Keratinocyte (primary cell): ENCODE results near the gene MAGEF1. TPM values are rescaled to one million over a fixed set of nuclear protein-coding genes. Genes with fewer than 3 reads are reported as not detected.

ENCODE experiments used
- DNase-seq: peaks from one replicate; pipeline ENCODE4 v3.0.0-alpha.2; 2011; ENCODE audit warnings: low read depth, missing footprints, low spot score
- FAIRE-seq: peaks from 2 replicates; lab custom pipeline; 2011; peaks lifted over from hg19 to GRCh38; lab: Jason Lieb, UNC
- H2AFZ ChIP-seq: 2 replicates; pipeline ENCODE4 v1.6.0; 2012; ENCODE audit warnings: low read length, control low read depth, inconsistent platforms; ENCODE audit not compliant: control insufficient read depth
- H3K27ac ChIP-seq: 2 replicates; pipeline ENCODE4 v1.5.1; 2011; ENCODE audit warnings: low read length; ENCODE audit not compliant: control insufficient read depth, insufficient read depth
- H3K27me3 ChIP-seq: 3 replicates; pipeline ENCODE4 v1.6.0; 2011; ENCODE audit warnings: low read length; ENCODE audit not compliant: control insufficient read depth, insufficient read depth; ENCODE audit errors: extremely low read depth
- H3K36me3 ChIP-seq, 2 experiments: 2 replicates in 1 of 2; 3 replicates in 1 of 2; pipeline ENCODE4 v1.5.1; 2011; ENCODE audit warnings: low read length in 2 of 2, mild to moderate bottlenecking in 1 of 2; ENCODE audit not compliant: control insufficient read depth in 2 of 2, insufficient read depth in 2 of 2; ENCODE audit errors: extremely low read depth in 1 of 2
- H3K4me1 ChIP-seq: 3 replicates; pipeline ENCODE4 v1.5.1; 2011; ENCODE audit warnings: low read length; ENCODE audit not compliant: control insufficient read depth, insufficient read depth; ENCODE audit errors: extremely low read depth
- H3K4me2 ChIP-seq: 3 replicates; pipeline ENCODE4 v1.6.0; 2011; ENCODE audit warnings: low read depth, low read length; ENCODE audit not compliant: control insufficient read depth, insufficient read depth; ENCODE audit errors: extremely low read depth
- H3K4me3 ChIP-seq, 3 experiments: fragments of 200-600 bp in 1 of 3; sonication (generic) in 1 of 3; 2 replicates in 2 of 3; 3 replicates in 1 of 3; pipeline ENCODE4 v1.5.1; 2011 to 2016; ENCODE audit warnings: low read length in 3 of 3, mild to moderate bottlenecking in 3 of 3, control low read depth in 2 of 3, inconsistent platforms in 1 of 3, low read depth in 1 of 3, mixed read lengths in 1 of 3, mixed run types in 1 of 3, moderate library complexity in 1 of 3; ENCODE audit not compliant: control insufficient read depth in 2 of 3, insufficient read depth in 2 of 3; ENCODE audit errors: extremely low read depth in 1 of 3
- H3K79me2 ChIP-seq: 2 replicates; pipeline ENCODE4 v1.6.0; 2012; ENCODE audit warnings: low read length; ENCODE audit not compliant: control insufficient read depth, insufficient read depth
- H3K9ac ChIP-seq: 3 replicates; pipeline ENCODE4 v1.6.0; 2011; ENCODE audit warnings: low read length; ENCODE audit not compliant: control insufficient read depth, insufficient read depth; ENCODE audit errors: extremely low read depth
- H3K9me1 ChIP-seq: 3 replicates; pipeline ENCODE4 v1.6.0; 2011; ENCODE audit warnings: low read length; ENCODE audit not compliant: control insufficient read depth, insufficient read depth; ENCODE audit errors: extremely low read depth
- H3K9me3 ChIP-seq: 2 replicates; pipeline ENCODE4 v1.5.1; 2012; ENCODE audit warnings: low read depth, low read length; ENCODE audit not compliant: control insufficient read depth
- H4K20me1 ChIP-seq: 3 replicates; pipeline ENCODE4 v1.6.0; 2011; ENCODE audit warnings: low read length; ENCODE audit not compliant: control insufficient read depth, insufficient read depth; ENCODE audit errors: extremely low read depth
- EZH2 ChIP-seq: IDR thresholded peaks from one replicate; pipeline ENCODE4 v1.6.1; 2012; ENCODE audit warnings: inconsistent platforms, mild to moderate bottlenecking, low read length, moderate library complexity
- dilution Hi-C: fragments of 300-500 bp; cut with MboI; formaldehyde crosslinking; loops from one replicate; pipeline ENCODE4 v1.7.0; 2020; ENCODE audit warnings: low sequenced_read_pairs; ENCODE audit not compliant: extremely low pct_ligation_motif_present
- polyA plus RNA-seq, 5 experiments: library from polyadenylated mRNA; depleted of rRNA in 3 of 5; stranded (reverse) in 3 of 5; stranded (forward) in 1 of 5; unstranded in 1 of 5; fragments of >200 nt; gene quantifications; 1 replicate in 1 of 5; 2 replicates in 3 of 5; 3 replicates in 1 of 5; pipeline versions ENCODE4 v1.2.1 to v1.2.3, GENCODE V29; 2011 to 2012; ENCODE audit warnings: missing spikeins in 2 of 5, low read depth in 1 of 5, low replicate concordance in 1 of 5
- TF ChIP-seq, protein P1 (sequence below), 3 experiments: IDR thresholded peaks in 1 of 3; conservative IDR thresholded peaks in 1 of 3; optimal IDR thresholded peaks in 1 of 3; 2 replicates in 2 of 3; 3 replicates in 1 of 3; pipeline versions ENCODE3 to v1.5.1; 2011; ENCODE audit warnings: low read length in 3 of 3, mild to moderate bottlenecking in 3 of 3, moderate library complexity in 2 of 3, control low read depth in 1 of 3, inconsistent platforms in 1 of 3; ENCODE audit not compliant: insufficient read depth in 2 of 3; ENCODE audit errors: extremely low read depth in 1 of 3

Gene MAGEF1
- polyA plus RNA-seq, 1 donor (not counting 4 experiments of a cell fraction or from before 2014, with no cell fraction given), result 11.8 TPM

DNA sequence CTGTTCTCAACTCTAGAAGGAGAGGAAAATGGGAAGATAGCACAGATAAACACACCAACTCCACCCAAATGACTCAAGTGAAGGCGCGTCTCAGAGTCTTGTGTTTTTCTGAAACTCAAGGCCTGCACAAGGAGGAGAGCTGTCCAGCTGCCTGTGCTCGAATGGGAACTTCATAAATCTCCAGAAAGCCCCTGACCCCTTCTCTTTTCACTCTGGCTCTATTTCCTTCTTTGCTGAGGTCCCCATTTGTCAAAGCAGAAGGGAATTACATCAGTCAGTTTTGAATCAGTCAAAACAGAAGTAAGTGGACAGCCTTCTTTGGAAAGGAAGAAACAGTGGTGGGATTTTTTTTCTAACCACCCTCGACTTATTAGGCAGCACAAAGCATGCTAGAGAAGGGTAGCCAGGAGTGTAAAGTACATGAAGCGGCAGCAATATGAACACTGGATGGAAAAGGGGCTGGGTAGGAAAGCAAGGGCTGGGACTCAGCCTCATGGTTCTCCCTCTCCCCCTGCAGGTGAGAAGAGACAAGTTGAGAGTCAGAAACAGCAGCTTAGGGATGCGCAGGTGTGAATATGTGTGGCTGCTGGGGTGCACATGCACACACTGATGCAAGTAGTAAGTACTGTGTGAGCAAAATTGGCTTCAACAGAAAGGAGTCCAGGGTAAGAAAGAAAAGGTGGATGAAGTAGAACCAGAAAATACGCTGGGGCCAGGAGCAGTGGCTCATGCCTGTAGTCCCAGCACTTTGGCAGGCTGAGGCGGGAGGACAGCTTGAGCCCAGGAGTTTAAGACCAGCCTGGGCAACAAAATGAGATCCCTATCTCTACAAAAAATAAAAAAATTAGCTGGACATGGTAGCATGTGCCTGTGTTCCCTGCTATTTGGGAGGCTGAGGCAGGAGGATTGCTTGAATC is 36.6 kb upstream of the MAGEF1 start:
- no peaks in the 10 kb centered on the region for H3K9me1 ChIP-seq
- peak overlapping the region; percentile 31 for H3K9ac ChIP-seq
- H3K27me3 ChIP-seq, result no peaks in the 10 kb centered on the region
- H3K79me2 ChIP-seq, result no peaks in the 10 kb centered on the region
- FAIRE-seq, result peak; percentile 72
- no peak for DNase-seq
- no peak for TF ChIP-seq EZH2
- TF ChIP-seq, protein P1, sequence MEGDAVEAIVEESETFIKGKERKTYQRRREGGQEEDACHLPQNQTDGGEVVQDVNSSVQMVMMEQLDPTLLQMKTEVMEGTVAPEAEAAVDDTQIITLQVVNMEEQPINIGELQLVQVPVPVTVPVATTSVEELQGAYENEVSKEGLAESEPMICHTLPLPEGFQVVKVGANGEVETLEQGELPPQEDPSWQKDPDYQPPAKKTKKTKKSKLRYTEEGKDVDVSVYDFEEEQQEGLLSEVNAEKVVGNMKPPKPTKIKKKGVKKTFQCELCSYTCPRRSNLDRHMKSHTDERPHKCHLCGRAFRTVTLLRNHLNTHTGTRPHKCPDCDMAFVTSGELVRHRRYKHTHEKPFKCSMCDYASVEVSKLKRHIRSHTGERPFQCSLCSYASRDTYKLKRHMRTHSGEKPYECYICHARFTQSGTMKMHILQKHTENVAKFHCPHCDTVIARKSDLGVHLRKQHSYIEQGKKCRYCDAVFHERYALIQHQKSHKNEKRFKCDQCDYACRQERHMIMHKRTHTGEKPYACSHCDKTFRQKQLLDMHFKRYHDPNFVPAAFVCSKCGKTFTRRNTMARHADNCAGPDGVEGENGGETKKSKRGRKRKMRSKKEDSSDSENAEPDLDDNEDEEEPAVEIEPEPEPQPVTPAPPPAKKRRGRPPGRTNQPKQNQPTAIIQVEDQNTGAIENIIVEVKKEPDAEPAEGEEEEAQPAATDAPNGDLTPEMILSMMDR (optimal IDR thresholded peaks at IDR 0.05 in 1 of 3, IDR thresholded peaks at IDR 0.05 in 1 of 3, conservative IDR thresholded peaks at IDR 0.05 in 1 of 3; ENCODE audit: extremely low read depth in 1 of 3, insufficient read depth in 2 of 3, low read length in 3 of 3), result peak; percentile 81 to 88 (median 86)
- H3K4me2 ChIP-seq, result peak overlapping the region; percentile 65
- no peaks in the 10 kb centered on the region for H3K36me3 ChIP-seq
- no peaks in the 10 kb centered on the region for H3K9me3 ChIP-seq
- no peaks in the 10 kb centered on the region for H4K20me1 ChIP-seq
- no peak overlapping the region for H3K4me3 ChIP-seq
- dilution Hi-C loops, result no loop called here
- H3K27ac ChIP-seq, result peak overlapping the region; percentile 46
- peaks cover 9% of the 10 kb centered on the region for H3K4me1 ChIP-seq
- peak overlapping the region; percentile 45 for H2AFZ ChIP-seq

DNA sequence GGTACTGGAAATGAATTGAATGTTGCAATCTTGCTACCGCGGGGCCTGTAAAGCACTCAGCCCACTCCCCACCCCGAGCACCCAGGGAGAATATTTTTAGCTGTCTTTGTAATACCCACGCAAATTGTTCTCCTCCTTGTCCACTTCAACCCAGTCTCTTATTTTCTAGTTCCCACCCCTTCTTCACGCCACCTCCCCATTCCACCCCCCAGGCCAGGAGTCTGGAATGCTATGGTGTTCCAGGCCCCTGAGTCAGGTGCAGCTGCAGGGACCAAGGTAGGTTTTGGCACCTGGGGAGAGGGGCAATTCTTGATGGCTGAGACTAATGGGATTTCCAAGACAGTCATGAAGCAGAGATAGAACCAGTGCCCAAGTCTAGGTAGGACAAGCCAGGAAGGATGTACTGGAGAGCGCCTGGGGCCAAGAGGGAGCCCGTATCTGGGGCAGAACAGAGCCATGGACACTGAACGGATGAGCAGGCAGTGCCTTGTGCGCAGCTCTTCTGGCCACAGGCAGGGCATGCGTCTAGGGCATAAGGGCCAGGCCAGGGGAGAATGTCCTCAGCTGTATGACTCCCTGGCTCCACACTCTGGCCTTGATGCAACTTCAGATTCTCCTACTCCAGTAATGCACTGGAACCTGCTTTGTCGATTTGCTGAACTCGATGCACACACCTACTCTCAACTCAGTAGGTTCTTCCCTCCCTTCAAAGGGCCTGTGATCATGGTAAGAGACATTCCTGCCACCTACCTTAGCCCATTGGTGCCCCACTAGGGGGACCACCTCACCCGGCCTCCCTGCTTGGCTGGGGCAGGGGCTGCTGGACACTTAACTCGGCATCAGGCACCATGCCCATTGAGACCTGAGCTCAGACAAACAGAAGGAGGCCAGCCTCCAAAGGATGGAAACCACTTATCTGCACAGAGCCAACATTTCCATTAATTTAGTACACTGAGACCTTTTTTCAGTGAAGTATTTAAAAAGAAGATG is 34.6 kb upstream of the MAGEF1 start:
- FAIRE-seq (no peak), DNase-seq (no peak)
- TF ChIP-seq EZH2, result no peak
- TF ChIP-seq, protein P1 (optimal IDR thresholded peaks at IDR 0.05 in 1 of 3, IDR thresholded peaks at IDR 0.05 in 1 of 3, conservative IDR thresholded peaks at IDR 0.05 in 1 of 3; ENCODE audit: extremely low read depth in 1 of 3, insufficient read depth in 2 of 3, low read length in 3 of 3), result no peak
- Histone ChIP-seq H3K36me3 (no peaks in the 10 kb centered on the region), H3K79me2 (no peaks in the 10 kb centered on the region), H3K4me3 (no peak overlapping the region), H3K9me3 (no peaks in the 10 kb centered on the region), H3K9me1 (no peaks in the 10 kb centered on the region), H3K4me1 (peaks cover 12% of the 10 kb centered on the region), H2AFZ (no peak overlapping the region), H3K27me3 (no peaks in the 10 kb centered on the region), H4K20me1 (no peaks in the 10 kb centered on the region), H3K9ac (no peak overlapping the region), H3K27ac (no peak overlapping the region), H3K4me2 (no peak overlapping the region)
- dilution Hi-C loops, result no loop called here
